SK-N-MC (cell line): Measurements from ENCODE around the gene IFNGR2.

Source experiments
- DNase-seq: peaks from one replicate; pipeline ENCODE4 v3.0.0-alpha.2; 2011; ENCODE audit warnings: low read depth, low spot score
- H3K27ac ChIP-seq: fragments of 200-600 bp; sonication (generic); 2 replicates; pipeline ENCODE4 v1.5.1; 2016; ENCODE audit warnings: mixed run types
- H3K36me3 ChIP-seq: fragments of 200-600 bp; sonication (generic); 2 replicates; pipeline ENCODE4 v1.6.1; 2017; ENCODE audit warnings: antibody characterized with exemption, low read length, mixed read lengths; ENCODE audit not compliant: insufficient read depth
- H3K4me3 ChIP-seq: fragments of 200-600 bp; sonication (generic); 2 replicates; pipeline ENCODE4 v1.5.1; 2016
- H3K9ac ChIP-seq: fragments of 200-600 bp; sonication (generic); 2 replicates; pipeline ENCODE4 v1.8.0; 2017; ENCODE audit warnings: mixed run types, mixed read lengths; ENCODE audit not compliant: insufficient read length
- H3K9me3 ChIP-seq: fragments of 200-600 bp; sonication (generic); 2 replicates; pipeline ENCODE4 v1.6.1; 2017; ENCODE audit warnings: low read depth, mild to moderate bottlenecking, antibody characterized with exemption, low read length, moderate library complexity, mixed read lengths
- EZH2 ChIP-seq: fragments of 200-600 bp; sonication (generic); IDR thresholded peaks from one replicate; pipeline ENCODE4 v1.6.1; 2017; ENCODE audit warnings: antibody characterized with exemption
- FOXP2 ChIP-seq: optimal IDR thresholded peaks from 2 replicates; pipeline ENCODE3; 2011; ENCODE audit warnings: mild to moderate bottlenecking, moderate library complexity; ENCODE audit not compliant: insufficient read depth; ENCODE audit errors: extremely low read length, control extremely low read depth
- POLR2AphosphoS5 ChIP-seq: IDR thresholded peaks from 2 replicates; pipeline ENCODE4 v1.6.1; 2012; ENCODE audit warnings: mild to moderate bottlenecking, low read depth, low read length, borderline replicate concordance

IFNGR2 gene

GRCh38 chr21:33418691-33419090 lies 15.5 kb downstream of the IFNGR2 start:
- H3K9ac ChIP-seq = no peak overlapping the region
- H3K27ac ChIP-seq = peak overlapping the region; percentile 19; the same call in 1 of the 2 replicates
- TF ChIP-seq POLR2AphosphoS5 (no peak), FOXP2 (no peak), EZH2 (no peak)
- H3K36me3 ChIP-seq = peaks cover 56% of the 10 kb centered on the region
- no peaks in the 10 kb centered on the region for H3K9me3 ChIP-seq
- no peak for DNase-seq
- no peak overlapping the region for H3K4me3 ChIP-seq

GRCh38 chr21:33419538-33420123 lies 16.4 kb downstream of the IFNGR2 start:
- no peak overlapping the region for H3K27ac ChIP-seq
- no peak overlapping the region for H3K9ac ChIP-seq
- no peak overlapping the region for H3K4me3 ChIP-seq
- H3K36me3 ChIP-seq = peaks cover 59% of the 10 kb centered on the region
- TF ChIP-seq POLR2AphosphoS5 (no peak), FOXP2 (no peak), EZH2 (no peak)
- H3K9me3 ChIP-seq = no peaks in the 10 kb centered on the region
- no peak for DNase-seq

GRCh38 chr21:33421713-33422393 lies 18.6 kb downstream of the IFNGR2 start:
- Histone ChIP-seq H3K9ac (no peak overlapping the region), H3K4me3 (no peak overlapping the region), H3K36me3 (peaks cover 57% of the 10 kb centered on the region), H3K27ac (no peak overlapping the region), H3K9me3 (no peaks in the 10 kb centered on the region)
- TF ChIP-seq POLR2AphosphoS5 = no peak
- TF ChIP-seq EZH2 = no peak
- TF ChIP-seq FOXP2 = no peak
- no peak for DNase-seq

DNA sequence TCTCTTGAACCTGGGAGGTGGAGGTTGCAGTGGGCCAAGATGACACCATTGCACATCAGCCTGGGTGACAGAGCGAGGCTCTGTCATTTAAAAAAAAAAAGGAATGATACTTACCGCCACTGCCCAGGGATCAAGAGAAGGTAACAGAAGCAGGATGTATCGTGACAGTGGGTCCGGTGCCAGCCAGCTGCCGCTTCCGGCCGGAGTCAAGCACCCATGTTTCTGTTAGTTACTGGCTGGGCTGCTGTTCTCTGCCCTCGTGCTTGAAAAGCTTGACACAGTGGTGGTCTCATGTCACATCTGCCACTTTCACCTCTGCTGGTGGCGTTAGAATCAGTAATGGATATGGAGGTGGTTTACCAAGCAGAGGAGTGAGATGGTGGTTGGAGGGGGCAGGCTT lies 21.0 kb downstream of the IFNGR2 start:
- Histone ChIP-seq H3K4me3 (no peak overlapping the region), H3K27ac (no peak overlapping the region), H3K9ac (no peak overlapping the region), H3K9me3 (no peaks in the 10 kb centered on the region), H3K36me3 (peaks cover 70% of the 10 kb centered on the region)
- TF ChIP-seq EZH2 (no peak), FOXP2 (no peak), POLR2AphosphoS5 (no peak)
- no peak for DNase-seq

DNA sequence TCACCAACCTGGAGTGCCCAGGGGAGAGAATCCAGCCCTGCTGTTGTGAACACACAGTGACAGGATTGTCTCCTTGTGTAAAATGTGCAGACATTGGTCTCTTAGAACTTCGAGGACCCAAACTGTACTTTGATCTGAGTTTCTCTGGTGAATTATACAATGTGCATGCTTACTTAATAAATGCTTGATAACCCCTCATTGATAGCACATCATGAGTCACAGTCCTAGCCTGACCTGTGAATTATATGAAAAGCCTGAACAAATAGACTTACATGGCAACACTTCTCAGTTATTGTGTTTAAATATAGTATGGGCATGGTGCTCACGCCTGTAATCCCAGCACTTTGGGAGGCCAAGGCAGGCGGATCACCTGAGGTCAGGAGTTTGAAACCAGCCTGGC lies 22.6 kb downstream of the IFNGR2 start:
- Histone ChIP-seq H3K9ac (no peak overlapping the region), H3K4me3 (no peak overlapping the region), H3K9me3 (no peaks in the 10 kb centered on the region), H3K27ac (no peak overlapping the region), H3K36me3 (peaks cover 66% of the 10 kb centered on the region)
- no peak for DNase-seq
- no peak for TF ChIP-seq FOXP2
- no peak for TF ChIP-seq POLR2AphosphoS5
- TF ChIP-seq EZH2 = no peak

GRCh38 chr21:33427051-33427450 lies 23.8 kb downstream of the IFNGR2 start:
- Histone ChIP-seq H3K4me3 (no peak overlapping the region), H3K27ac (no peak overlapping the region), H3K9ac (no peak overlapping the region), H3K9me3 (no peaks in the 10 kb centered on the region), H3K36me3 (peaks cover 67% of the 10 kb centered on the region)
- no peak for DNase-seq
- TF ChIP-seq POLR2AphosphoS5 (no peak), EZH2 (no peak), FOXP2 (no peak)

- Histone ChIP-seq H3K9ac (no peak overlapping the region), H3K36me3 (peaks cover 76% of the 10 kb centered on the region), H3K9me3 (no peaks in the 10 kb centered on the region), H3K27ac (no peak overlapping the region), H3K4me3 (no peak overlapping the region)
- DNase-seq = no peak
- TF ChIP-seq FOXP2 = no peak
- no peak for TF ChIP-seq EZH2
- no peak for TF ChIP-seq POLR2AphosphoS5
These were observed 25.5 kb downstream of the IFNGR2 start for GRCh38 chr21:33428669-33429068.

- Histone ChIP-seq H3K9ac (no peak overlapping the region), H3K4me3 (no peak overlapping the region), H3K9me3 (no peaks in the 10 kb centered on the region), H3K27ac (no peak overlapping the region), H3K36me3 (peaks cover 75% of the 10 kb centered on the region)
- DNase-seq = no peak
- TF ChIP-seq EZH2 (no peak), FOXP2 (no peak), POLR2AphosphoS5 (no peak)
These were observed 27.6 kb downstream of the IFNGR2 start for GRCh38 chr21:33430858-33431257.

DNA sequence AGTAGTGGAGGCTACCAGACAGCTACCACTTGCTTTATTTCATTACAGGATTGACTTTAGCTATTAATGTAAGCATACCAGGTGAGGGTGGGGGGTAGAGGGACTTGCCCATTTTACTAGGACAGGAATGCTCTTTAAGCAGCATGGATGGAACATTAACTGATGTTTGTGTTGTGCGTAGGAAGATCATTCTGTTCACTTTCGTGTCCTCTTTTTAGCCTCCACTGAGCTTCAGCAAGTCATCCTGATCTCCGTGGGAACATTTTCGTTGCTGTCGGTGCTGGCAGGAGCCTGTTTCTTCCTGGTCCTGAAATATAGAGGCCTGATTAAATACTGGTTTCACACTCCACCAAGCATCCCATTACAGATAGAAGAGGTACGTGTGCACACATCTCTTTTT lies 29.3 kb downstream of the IFNGR2 start:
- H3K36me3 ChIP-seq = peaks cover 74% of the 10 kb centered on the region
- no peak for TF ChIP-seq EZH2
- TF ChIP-seq FOXP2 = no peak
- TF ChIP-seq POLR2AphosphoS5 = no peak
- H3K27ac ChIP-seq = no peak overlapping the region
- H3K9me3 ChIP-seq = no peaks in the 10 kb centered on the region
- no peak overlapping the region for H3K9ac ChIP-seq
- no peak for DNase-seq
- no peak overlapping the region for H3K4me3 ChIP-seq
